ENCODE measurements around the gene STK17A. TPM values are rescaled to one million over a fixed set of nuclear protein-coding genes. Genes with fewer than 3 reads are reported as not detected.

STK17A gene
- total RNA-seq, 3 donors from 2014 or later = 17.9 to 30.0 (median 19.5) TPM

DNA sequence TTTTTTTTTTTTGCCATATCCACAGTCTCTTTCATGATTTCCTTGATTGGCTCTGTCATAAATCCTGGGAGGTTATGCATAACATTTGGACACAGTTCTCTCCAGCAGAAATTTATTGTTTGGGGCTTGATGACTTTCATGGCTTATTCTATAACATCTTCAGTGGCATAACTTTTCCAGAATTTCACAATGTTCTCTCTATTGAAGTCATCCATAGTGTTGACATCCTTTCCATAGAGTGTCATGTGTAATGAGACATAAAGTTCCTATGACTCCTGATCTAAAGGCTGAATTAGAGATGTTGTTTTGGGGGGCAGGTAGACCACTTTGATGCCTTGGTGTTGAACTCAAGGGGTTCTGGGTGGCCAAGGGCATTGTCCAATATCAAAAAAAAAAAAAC lies 36.7 kb upstream of the STK17A start:
- intact Hi-C loops (cut with DNase I, micrococcal nuclease) = no loop called here
- Histone ChIP-seq H3K4me1 (ENCODE audit: low read depth) (no peaks in the 10 kb centered on the region), H3K4me3 (no peak overlapping the region), H3K36me3 (ENCODE audit: low read depth) (no peaks in the 10 kb centered on the region), H3K9me3 (no peaks in the 10 kb centered on the region)
- ATAC-seq (no peak), DNase-seq (no peak)
- TF ChIP-seq, protein P1, sequence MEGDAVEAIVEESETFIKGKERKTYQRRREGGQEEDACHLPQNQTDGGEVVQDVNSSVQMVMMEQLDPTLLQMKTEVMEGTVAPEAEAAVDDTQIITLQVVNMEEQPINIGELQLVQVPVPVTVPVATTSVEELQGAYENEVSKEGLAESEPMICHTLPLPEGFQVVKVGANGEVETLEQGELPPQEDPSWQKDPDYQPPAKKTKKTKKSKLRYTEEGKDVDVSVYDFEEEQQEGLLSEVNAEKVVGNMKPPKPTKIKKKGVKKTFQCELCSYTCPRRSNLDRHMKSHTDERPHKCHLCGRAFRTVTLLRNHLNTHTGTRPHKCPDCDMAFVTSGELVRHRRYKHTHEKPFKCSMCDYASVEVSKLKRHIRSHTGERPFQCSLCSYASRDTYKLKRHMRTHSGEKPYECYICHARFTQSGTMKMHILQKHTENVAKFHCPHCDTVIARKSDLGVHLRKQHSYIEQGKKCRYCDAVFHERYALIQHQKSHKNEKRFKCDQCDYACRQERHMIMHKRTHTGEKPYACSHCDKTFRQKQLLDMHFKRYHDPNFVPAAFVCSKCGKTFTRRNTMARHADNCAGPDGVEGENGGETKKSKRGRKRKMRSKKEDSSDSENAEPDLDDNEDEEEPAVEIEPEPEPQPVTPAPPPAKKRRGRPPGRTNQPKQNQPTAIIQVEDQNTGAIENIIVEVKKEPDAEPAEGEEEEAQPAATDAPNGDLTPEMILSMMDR (IDR thresholded peaks at IDR 0.05) = no peak

DNA sequence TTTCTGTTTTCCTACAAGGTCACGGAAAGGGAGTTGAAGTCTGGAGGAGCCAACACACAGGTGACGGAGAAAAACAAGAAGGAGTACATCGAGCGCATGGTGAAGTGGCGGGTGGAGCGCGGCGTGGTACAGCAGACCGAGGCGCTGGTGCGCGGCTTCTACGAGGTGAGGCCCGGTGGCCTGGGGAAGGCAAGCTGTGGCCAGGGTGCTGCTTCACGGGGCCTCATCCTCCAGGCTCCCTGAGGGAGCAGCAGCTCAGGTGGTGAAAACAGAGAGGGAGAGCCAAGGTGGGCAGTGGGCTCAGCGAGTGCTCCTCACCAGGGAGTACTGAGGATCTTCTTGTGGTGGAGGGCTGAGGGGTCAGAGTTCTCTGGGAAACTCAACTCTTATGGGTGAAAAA lies 32.5 kb upstream of the STK17A start:
- H3K4me3 ChIP-seq = no peak overlapping the region
- H3K36me3 ChIP-seq (ENCODE audit: low read depth) = no peaks in the 10 kb centered on the region
- TF ChIP-seq, protein P1 (IDR thresholded peaks at IDR 0.05) = no peak
- H3K4me1 ChIP-seq (ENCODE audit: low read depth) = no peaks in the 10 kb centered on the region
- DNase-seq (no peak), ATAC-seq (no peak)
- no peaks in the 10 kb centered on the region for H3K9me3 ChIP-seq
- intact Hi-C loops (cut with DNase I, micrococcal nuclease) = no loop called here

DNA sequence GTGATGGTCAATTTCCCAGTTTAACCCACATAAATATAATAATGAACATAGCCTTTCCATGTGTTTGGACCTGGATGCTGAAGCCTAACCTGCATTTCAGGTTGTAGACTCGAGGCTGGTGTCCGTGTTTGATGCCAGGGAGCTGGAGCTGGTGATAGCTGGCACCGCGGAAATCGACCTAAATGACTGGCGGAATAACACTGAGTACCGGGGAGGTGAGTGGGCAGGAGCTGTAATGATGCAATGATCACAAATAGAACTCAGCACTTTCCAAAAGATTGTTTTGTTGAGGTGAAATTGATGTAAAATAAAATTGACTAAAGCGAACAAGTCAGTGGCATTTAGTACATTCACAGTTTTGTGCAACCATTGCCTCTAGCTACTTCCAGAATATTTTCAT lies 30.8 kb upstream of the STK17A start:
- Histone ChIP-seq H3K4me3 (no peak overlapping the region), H3K9me3 (no peaks in the 10 kb centered on the region), H3K4me1 (ENCODE audit: low read depth) (no peaks in the 10 kb centered on the region), H3K36me3 (ENCODE audit: low read depth) (no peaks in the 10 kb centered on the region)
- TF ChIP-seq, protein P1 (IDR thresholded peaks at IDR 0.05) = no peak
- ATAC-seq = no peak
- intact Hi-C loops (cut with DNase I, micrococcal nuclease) = no loop called here
- no peak for DNase-seq

DNA sequence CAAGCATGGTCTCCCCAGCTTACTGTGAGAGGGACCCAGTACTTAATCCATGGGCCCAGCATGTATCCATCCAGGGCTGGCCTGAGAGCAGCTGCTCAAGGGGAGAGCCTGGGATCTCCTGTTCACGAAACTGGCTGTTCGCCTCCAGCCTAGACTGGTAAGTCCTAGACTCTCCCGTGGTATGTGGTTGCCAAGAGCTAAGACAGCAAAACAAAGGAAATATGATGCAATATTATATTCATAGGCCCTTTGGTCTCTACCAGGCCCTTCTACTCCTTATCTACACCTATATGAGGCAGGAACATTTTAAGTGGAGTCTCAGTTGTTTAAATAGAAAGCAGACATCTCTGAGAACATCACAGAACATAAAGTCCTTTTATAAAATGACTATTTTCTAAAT lies 28.9 kb upstream of the STK17A start:
- Histone ChIP-seq H3K9me3 (no peaks in the 10 kb centered on the region), H3K4me1 (ENCODE audit: low read depth) (no peaks in the 10 kb centered on the region), H3K36me3 (ENCODE audit: low read depth) (no peaks in the 10 kb centered on the region), H3K4me3 (no peak overlapping the region)
- TF ChIP-seq, protein P1 (IDR thresholded peaks at IDR 0.05) = no peak
- ATAC-seq (peak; percentile 10), DNase-seq (no peak)
- intact Hi-C loops (cut with DNase I, micrococcal nuclease) = no loop called here

DNA sequence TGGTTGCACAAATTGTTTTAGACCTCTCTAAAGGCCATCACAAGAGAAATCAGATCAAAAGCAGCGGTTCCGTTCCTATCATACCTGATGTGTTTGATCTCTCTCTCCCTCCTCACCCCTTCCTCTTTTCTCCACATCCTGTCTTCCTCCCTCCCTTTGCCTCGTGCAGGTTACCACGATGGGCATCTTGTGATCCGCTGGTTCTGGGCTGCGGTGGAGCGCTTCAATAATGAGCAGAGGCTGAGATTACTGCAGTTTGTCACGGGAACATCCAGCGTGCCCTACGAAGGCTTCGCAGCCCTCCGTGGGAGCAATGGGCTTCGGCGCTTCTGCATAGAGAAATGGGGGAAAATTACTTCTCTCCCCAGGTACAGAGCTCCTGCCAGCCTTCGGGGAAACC lies 28.5 kb upstream of the STK17A start:
- H3K4me3 ChIP-seq = no peak overlapping the region
- H3K36me3 ChIP-seq (ENCODE audit: low read depth) = no peaks in the 10 kb centered on the region
- DNase-seq = no peak
- ATAC-seq = no peak
- TF ChIP-seq, protein P1 (IDR thresholded peaks at IDR 0.05) = no peak
- intact Hi-C loops (cut with DNase I, micrococcal nuclease) = no loop called here
- H3K9me3 ChIP-seq = no peaks in the 10 kb centered on the region
- H3K4me1 ChIP-seq (ENCODE audit: low read depth) = no peaks in the 10 kb centered on the region

DNA sequence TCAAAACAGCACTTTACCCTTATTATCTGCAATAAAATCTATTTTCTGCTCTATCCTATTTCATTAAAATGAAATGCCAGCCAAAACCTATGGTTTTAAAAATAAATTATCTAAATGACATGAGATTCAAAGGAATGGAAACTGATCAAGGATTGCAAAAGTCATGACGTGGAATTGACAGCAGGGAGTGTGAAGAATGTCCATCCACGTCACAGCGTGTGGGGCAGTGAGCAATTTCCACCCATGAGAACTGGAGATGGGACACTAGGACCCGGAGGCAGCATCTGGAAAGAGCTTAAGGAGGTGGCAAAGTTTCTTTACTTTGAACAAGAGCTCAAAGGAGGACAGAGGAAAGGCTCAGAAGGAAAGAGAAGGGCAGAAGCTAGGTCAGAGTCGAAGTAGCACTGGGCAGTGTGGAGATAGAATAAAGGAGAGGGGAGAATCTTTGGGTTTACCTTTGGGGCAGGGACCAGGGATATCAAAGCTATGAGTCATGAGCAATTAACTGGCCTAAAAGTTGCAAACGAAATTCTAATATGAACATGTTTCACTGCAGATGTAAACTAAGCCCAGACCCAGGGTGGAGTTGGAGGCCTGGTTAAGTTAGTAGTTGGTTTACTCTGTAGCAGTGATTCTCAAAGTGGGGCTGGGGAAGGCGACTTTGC lies 24.9 kb upstream of the STK17A start:
- H3K4me3 ChIP-seq = no peak overlapping the region
- ATAC-seq (no peak), DNase-seq (no peak)
- H3K36me3 ChIP-seq (ENCODE audit: low read depth) = no peaks in the 10 kb centered on the region
- no peaks in the 10 kb centered on the region for H3K9me3 ChIP-seq
- intact Hi-C loops (cut with DNase I, micrococcal nuclease) = no loop called here
- H3K4me1 ChIP-seq (ENCODE audit: low read depth) = no peaks in the 10 kb centered on the region
- TF ChIP-seq, protein P1 (IDR thresholded peaks at IDR 0.05) = no peak

All from mucosa of descending colon (tissue), 3 donors.